ENCODE results near the gene SMOC2.

Gene SMOC2

DNA sequence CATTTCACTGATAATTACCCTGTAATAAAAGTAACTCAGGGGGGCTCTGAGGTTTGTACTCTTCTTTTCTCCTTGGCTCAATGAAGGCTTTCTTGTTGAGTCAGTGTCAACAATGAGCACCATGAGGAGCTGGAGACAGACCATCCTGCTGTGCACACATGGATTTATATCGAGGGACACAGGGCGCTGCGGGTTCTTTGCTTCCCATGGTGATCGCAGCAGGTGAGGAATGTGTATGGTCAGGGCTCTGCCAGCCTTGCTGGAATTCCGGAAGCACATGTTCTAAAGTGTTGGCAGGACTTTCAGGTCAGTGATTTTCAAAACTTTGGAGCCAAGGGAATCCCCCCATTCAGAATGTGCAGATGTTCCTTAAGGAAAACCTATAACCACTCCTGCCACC, 27.1 kb downstream of the SMOC2 start:
- intact Hi-C loops (cut with DNase I), result no loop called here

GRCh38 chr6:168469521-168469920, 28.5 kb downstream of the SMOC2 start:
- DNase-seq, result no peak
- intact Hi-C loops (cut with DNase I), result no loop called here

More for the DNA sequence above, 27.1 kb downstream of the SMOC2 start:
- DNase-seq, result no peak

DNA sequence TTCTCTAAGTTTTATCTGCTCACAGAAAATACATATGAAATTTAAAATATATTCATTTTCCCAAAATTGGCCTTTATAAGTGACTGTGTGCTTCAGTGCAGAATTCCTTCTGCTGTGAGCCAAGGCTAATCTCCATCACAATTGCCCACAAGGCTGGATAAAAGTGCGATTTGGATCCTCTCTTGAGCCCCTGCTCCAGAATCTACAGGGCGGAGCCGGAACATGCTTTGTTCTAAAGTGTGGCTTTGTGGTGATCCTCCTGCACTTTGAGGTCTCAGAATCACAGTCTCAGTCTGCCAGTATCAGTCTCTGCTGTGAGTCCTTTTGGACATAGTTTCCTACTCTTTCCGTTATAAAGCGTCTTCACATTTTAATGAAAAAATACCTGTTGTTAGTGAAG, 28.9 kb downstream of the SMOC2 start:
- intact Hi-C loops (cut with DNase I), result no loop called here
- no peak for DNase-seq

DNA sequence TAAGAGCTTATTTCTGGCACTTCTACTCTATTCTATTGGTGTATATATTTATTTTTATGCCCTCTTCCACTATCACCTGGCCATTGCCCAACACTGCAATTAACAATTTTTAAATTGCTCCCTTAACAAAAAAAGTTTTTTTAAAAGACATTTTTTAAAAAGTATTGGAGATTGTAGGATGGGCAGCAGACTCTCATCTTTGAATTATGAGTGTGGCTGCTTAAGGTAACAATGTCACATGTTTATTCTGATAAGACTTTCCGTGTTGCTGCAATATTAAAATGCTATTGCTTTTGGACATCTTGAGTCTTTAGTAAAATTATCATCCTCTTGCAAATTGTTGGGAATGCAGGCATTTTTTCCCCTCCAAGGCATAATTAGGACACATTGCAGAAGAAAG, 31.4 kb downstream of the SMOC2 start:
- intact Hi-C loops (cut with DNase I), result no loop called here

GRCh38 chr6:168473197-168473596, 32.2 kb downstream of the SMOC2 start:
- intact Hi-C loops (cut with DNase I), result no loop called here
- peak in 1 of 42 donors; percentile 7 for DNase-seq

More for the DNA sequence above, 31.4 kb downstream of the SMOC2 start:
- peak in 1 of 42 donors; percentile 0 for DNase-seq

DNA sequence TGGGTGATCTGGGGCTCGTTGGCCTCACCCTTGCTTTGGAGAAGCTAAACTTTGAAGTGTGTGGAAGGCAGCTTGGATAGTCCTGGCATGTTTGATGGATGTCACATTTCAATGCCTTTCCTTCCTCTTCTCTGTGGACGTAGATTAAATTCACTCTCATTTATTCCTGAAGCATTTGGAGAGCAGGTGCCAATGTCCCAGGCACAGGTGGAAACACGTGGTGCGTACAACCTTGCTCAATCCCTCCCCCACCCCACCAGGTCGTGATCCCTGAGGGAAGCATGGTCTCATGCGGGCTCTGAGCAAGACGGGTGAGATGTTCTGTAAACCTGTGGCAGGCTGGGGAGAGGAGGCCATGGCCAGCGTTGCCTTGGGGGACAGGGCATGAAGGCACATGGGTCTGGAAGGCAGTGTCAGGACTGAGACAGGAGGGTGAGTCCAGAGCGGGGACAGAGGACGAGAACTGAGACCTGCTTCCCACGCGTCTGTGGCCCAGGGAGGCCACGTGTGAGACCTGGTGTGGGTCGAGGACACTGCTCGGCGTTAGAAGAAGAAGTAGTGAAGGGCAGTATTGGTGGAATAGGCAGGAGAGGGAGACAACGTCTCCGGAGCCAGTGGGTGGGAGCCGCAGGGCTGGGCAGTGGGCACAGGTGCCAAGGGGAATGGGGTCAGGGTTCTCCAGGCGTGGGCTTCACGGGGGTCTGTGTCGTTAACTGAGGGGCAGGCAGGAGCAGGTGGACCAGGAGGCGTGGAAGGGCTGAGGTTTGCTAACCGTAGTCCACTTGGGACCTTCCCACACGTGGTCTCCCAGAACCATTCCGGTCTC, 34.4 kb downstream of the SMOC2 start:
- DNase-seq, result peak in 1 of 42 donors; percentile 13
- intact Hi-C loops (cut with DNase I), result no loop called here

DNA sequence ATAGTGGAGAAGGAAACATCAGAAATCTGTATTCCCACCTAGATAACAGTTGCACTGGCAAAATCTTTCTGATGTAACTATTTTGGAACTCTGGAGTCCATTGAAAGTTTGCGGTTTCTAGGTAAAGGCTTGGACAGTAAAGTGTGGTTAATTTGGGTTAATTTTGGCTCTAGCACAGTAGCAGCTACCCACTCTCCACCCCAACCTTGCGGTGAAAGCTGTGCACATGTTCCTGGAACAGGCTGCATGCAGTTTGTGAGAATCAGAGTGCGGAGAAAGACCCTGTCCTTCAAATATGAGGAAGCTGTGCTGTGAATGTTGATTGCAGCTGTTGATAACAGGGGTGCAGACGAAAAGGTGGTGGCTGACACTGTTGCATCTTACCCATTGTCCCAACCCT, 38.4 kb downstream of the SMOC2 start:
- intact Hi-C loops (cut with DNase I), result no loop called here
- DNase-seq, result peak in 1 of 42 donors; percentile 12

GRCh38 chr6:168480481-168480880, 39.5 kb downstream of the SMOC2 start:
- intact Hi-C loops (cut with DNase I), result no loop called here
- DNase-seq, result no peak

DNA sequence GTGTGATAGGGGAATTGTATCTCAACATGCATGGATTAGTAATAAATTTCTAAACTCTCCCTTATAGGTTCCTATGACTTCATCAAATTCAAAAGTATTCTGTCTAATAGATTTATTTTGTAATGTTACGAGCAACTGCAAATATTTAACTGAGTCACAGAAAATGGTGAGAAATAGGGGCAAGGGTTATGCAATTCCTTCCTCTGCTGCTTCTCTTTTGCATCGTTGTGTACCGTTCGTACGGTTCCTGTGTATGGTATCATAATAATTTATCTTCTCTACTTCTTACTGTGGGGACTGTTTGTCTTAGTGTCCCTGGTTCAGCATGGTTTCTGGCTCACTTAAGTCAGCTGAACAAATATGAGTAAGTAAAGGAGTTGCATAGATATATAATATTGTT, 44.8 kb downstream of the SMOC2 start:
- DNase-seq, result peak in 1 of 42 donors; percentile 19
- intact Hi-C loops (cut with DNase I), result no loop called here

DNA sequence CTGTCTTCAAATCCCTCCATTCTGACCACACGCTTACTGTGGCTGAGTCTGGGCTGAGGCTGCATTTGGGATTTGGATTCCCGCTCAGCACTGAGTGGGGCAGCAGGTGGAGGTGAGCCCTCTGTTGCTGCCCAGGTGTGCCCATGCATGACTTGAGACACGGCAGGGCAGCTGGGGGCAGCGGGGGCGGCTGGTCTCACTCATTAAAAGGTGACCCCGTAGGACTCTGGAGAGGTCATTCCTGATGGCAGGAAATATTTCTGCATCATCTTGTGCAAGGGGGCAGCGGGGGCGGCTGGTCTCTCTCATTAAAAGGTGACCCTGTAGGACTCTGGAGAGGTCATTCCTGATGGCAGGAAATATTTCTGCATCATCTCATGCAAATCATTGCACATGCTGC, 49.8 kb downstream of the SMOC2 start:
- DNase-seq, result no peak
- intact Hi-C loops (cut with DNase I), result no loop called here

DNA sequence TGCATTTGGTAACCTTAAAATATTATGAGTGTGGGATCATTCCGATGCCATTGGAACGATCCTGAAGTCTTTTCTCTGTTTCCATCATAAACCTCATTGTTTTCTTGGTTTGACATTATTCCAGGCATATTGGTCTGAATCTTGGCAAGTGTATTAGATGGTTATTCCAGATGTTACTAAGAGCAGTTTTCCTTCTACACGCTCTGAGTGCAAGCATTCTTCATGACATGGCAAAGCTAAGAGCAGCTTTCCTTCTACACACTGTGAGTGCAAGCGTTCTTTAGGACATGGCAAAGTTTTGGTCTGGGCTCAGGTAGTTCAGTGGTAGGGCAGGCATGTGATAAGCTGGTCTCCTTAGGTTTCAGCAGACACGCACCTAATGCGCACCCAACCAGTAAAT, 53.0 kb downstream of the SMOC2 start:
- no peak for DNase-seq
- intact Hi-C loops (cut with DNase I), result no loop called here

DNA sequence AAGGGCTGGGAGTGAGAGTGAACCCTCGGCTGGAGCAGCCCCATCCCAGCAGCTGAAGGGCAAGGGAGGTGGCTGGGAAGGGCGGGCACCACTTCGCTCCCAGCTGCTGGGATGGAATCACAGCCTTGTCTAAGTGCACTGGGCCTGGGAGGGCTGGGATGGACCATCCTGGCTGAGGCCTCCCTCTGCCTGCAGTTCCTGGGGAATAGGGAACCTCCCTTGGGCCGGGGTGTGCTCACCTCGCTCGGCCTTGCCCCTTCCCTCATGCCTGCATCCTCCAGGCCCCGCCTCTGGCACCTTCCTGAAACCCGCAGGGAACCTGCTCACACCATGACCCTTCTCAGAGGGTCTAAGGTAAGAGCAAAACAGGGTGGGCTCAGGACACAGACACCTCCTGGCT, 53.7 kb downstream of the SMOC2 start:
- no peak for DNase-seq
- intact Hi-C loops (cut with DNase I), result no loop called here

- intact Hi-C loops (cut with DNase I), result no loop called here
- DNase-seq, result no peak
Measured at GRCh38 chr6:168495133-168495532, 54.1 kb downstream of the SMOC2 start.

DNA sequence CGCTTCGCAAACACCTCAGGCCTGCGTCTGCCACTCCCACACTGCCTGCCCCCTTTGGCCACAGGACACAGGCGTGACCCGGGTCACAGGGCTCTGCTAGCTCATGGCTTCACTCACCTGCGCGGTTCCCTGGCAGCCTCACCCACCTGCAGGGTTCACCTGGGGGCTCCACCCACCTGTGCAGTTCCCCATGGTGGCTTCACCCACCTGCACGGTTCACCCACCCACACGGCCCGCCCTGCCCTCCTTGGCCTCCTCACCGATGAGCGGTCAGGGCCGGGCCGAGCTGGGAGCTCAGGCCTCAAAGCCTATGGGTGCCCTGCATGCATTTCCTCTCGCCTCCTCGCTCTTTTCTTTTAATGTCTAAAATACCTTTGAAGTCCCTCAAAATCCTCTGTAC, 54.7 kb downstream of the SMOC2 start:
- DNase-seq, result peak in 1 of 42 donors; percentile 37
- intact Hi-C loops (cut with DNase I), result no loop called here

DNA sequence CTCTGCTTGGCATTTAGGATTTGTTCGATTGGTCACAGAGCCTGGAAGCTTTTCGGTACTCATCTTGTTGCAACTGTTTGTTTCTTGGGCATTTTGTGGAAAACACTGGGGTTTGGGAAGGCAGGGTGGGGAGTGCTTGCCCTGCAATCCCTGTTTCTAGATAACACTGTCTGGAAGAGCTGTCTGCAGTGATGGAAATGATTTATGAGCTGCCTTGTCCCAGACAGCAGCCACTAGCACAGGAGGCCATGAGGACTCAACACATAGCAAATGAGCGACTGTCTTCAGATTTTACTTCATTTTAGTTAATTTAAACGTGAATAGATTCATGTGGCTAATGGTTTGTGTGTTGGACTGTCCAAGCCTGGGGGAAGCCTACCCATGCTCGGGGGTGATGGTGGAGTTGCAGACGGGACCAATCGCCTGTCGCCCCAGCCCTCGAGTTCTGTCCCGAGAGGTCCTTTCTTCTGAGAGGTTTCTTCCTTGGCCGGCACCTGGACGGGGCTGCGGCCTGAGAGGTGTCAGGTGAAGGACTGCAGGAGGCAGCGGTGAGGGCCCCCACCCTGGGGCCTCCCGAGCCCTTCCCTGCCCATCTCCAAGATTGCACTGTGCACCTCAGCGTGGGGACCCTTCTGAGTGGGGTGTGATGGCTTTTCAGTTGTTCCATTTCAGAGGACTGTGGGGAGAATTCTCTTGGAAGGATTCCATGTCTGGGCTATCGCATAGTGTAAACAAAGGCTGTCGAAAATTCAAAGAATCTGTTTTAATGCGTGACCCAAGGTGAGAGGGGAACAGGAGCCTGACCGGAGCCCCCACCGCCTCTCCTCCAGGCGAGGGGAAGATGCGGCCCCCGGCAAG, 55.4 kb downstream of the SMOC2 start:
- DNase-seq, result no peak
- intact Hi-C loops (cut with DNase I), result no loop called here

DNA sequence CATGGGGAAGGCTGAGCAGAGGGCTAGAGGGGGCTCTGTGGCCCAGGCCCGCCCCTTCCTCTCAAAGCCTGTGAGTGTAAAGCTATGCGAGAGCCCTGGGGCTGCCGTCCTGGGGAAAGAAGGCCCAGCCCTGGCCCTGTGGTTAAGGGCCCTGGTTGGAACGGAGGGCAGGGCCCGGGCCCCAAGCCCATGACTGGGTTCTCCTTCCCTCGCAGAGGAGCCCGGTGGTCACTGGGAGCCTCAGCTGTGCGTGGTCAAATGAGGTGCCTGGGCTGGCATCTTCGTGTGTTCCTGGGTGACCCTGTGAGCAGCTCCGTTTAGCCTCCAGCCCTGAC, 56.0 kb downstream of the SMOC2 start:
- intact Hi-C loops (cut with DNase I), result no loop called here
- no peak for DNase-seq

DNA sequence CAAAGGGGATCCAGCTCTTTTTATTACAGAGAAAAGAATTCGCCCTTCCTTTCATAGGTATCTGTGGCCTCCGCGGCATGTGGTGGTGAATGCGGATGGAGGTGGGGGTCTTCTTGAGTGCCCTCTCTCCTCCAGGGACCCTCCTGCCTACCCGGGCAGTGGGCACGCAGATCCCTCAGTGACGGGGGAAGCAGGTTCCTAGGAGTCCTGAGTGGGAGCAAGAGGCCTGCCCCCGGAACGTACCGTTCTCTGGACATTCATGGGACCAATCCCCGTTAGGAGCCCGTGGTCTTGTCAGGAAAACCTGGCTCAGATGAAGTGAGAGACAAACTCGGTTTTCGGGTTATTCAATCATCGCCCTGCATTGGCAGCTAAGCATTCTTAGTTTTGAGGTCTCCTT, 56.4 kb downstream of the SMOC2 start:
- intact Hi-C loops (cut with DNase I), result no loop called here
- DNase-seq, result no peak

DNA sequence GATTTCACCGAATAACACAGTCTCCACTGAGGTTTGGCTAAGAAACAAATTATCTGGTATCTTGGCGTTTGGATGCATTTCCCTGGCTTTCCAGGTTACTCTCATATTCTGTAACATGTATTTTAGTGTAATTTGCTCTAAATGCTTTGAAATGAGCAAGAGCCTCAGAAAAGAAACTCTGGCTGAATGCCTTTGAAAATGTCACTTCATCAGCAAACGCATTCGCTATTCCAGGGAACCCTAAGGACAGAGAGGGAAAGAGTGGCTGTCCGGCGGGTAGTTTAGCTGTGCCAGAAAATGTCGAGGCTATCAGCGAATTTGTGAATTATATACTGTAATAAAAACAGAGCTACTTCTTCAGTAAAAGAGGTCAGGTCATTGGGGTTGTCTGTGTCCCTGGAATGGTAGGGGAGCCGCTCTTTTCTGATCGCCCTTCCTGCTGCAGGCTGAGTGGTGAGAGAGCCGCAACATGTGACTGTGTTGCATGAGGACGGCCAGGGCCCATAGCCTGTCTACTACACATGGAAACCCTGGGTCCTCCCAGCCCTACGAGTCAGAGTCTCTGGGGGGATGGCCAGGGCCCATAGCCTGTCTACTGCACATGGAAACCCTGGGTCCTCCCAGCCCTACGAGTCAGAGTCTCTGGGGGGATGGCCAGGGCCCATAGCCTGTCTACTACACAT, 57.3 kb downstream of the SMOC2 start:
- DNase-seq, result no peak
- intact Hi-C loops (cut with DNase I), result no loop called here

- no peak for DNase-seq
- intact Hi-C loops (cut with DNase I), result no loop called here
Measured at GRCh38 chr6:168499045-168499650, 58.2 kb downstream of the SMOC2 start.

- intact Hi-C loops (cut with DNase I), result no loop called here
- no peak for DNase-seq
Measured at GRCh38 chr6:168500519-168500918, 59.5 kb downstream of the SMOC2 start.
